HepG2 (cell line): ENCODE data around the gene TTC39C. TPM values are rescaled to one million over a fixed set of nuclear protein-coding genes. Genes with fewer than 3 reads are reported as not detected.

ENCODE experiments used
- ATAC-seq: fragments of 200-7000 bp; cut with Tn5 transposase; 3 replicates; pipeline ENCODE4 v1.9.1; 2020; ENCODE audit warnings: mild to moderate bottlenecking, moderate library complexity
- BruUV-seq: library from RNA; stranded (reverse); fragments of 400-500 nt; replicated peaks from 2 replicates; lab custom pipeline; 2021; lab: Mats Ljungman, UMichigan
- CTCF ChIA-PET: fragments of 300-600 bp; formaldehyde crosslinking; extraction: SDS; loops from one replicate; lab custom pipeline; 2021; ENCODE audit warnings: low total read pairs, inconsistent platforms, low intra/inter-chr PET ratio; lab: Yijun Ruan, JAX
- POLR2A ChIA-PET: fragments of 350-600 bp; sonication (Branson Sonifier 250); formaldehyde crosslinking; loops from one replicate; lab custom pipeline; 2020; ENCODE audit warnings: antibody characterized with exemption, inconsistent platforms; lab: Yijun Ruan, JAX
- DNase-seq: peaks from one replicate; pipeline ENCODE4 v3.0.0-alpha.2; 2015; ENCODE audit warnings: low spot score
- FAIRE-seq: peaks from 3 replicates; lab custom pipeline; 2011; peaks lifted over from hg19 to GRCh38; lab: Jason Lieb, UNC
- H2AFZ ChIP-seq: one replicate; pipeline ENCODE4 v1.6.1; 2011; ENCODE audit warnings: low read length, inconsistent platforms
- H3K27ac ChIP-seq: fragments of 300-600 bp; 3 replicates; pipeline ENCODE4 v1.8.0; 2011; ENCODE audit warnings: mixed run types, mild to moderate bottlenecking, mixed read lengths, low read length, inconsistent platforms; ENCODE audit not compliant: insufficient read depth; ENCODE audit errors: extremely low read length
- H3K27me3 ChIP-seq, 2 experiments: fragments of 200-600 bp in 1 of 2; 2 replicates in 1 of 2; 3 replicates in 1 of 2; pipeline versions ENCODE4 v1.6.0 to v1.8.0; 2011; ENCODE audit warnings: low read length in 2 of 2, mild to moderate bottlenecking in 2 of 2, moderate library complexity in 2 of 2, inconsistent platforms in 1 of 2; ENCODE audit not compliant: insufficient read depth in 2 of 2, control insufficient read depth in 1 of 2
- H3K36me3 ChIP-seq, 2 experiments: fragments of 200-600 bp in 1 of 2; replicated peaks in 1 of 2; 2 replicates in 1 of 2; 3 replicates in 1 of 2; pipeline versions ENCODE4 v1.5.1 to v1.8.0; 2011; ENCODE audit warnings: low read length in 2 of 2, inconsistent platforms in 1 of 2; ENCODE audit not compliant: insufficient read depth in 2 of 2, control insufficient read depth in 1 of 2
- H3K4me1 ChIP-seq: 2 replicates; pipeline ENCODE4 v1.5.1; 2012; ENCODE audit warnings: low read length, inconsistent platforms; ENCODE audit not compliant: insufficient read depth
- H3K4me2 ChIP-seq: 2 replicates; pipeline ENCODE4 v1.6.0; 2011; ENCODE audit warnings: low read depth, low read length, inconsistent platforms
- H3K4me3 ChIP-seq, 3 experiments: fragments of 200-600 bp in 1 of 3; sonication (generic), shearing (Covaris generic) in 1 of 3; replicated peaks in 1 of 3; 2 replicates each; pipeline ENCODE4 v1.5.1; 2011 to 2016; ENCODE audit warnings: low read length in 3 of 3, inconsistent platforms in 2 of 3, low read depth in 2 of 3, mild to moderate bottlenecking in 2 of 3, control low read depth in 1 of 3, mixed read lengths in 1 of 3; ENCODE audit not compliant: insufficient read depth in 1 of 3
- H3K79me2 ChIP-seq: one replicate; pipeline ENCODE4 v1.6.1; 2011; ENCODE audit warnings: low read length, inconsistent platforms; ENCODE audit not compliant: insufficient read depth
- H3K9ac ChIP-seq: 2 replicates; pipeline ENCODE4 v1.6.0; 2011; ENCODE audit warnings: mild to moderate bottlenecking, low read depth, low read length, inconsistent platforms; ENCODE audit not compliant: insufficient read depth
- H3K9me3 ChIP-seq: 2 replicates; pipeline ENCODE4 v1.5.1; 2012; ENCODE audit warnings: mild to moderate bottlenecking, low read length
- H4K20me1 ChIP-seq: 2 replicates; pipeline ENCODE4 v1.6.0; 2011; ENCODE audit warnings: inconsistent platforms, mild to moderate bottlenecking, low read length, moderate library complexity; ENCODE audit not compliant: insufficient read depth
- ATM ChIP-seq: fragments of 450-650 bp; IDR thresholded peaks from 2 replicates; pipeline ENCODE4 v1.7.1; 2017; ENCODE audit warnings: mild to moderate bottlenecking, borderline replicate concordance
- CBX1 ChIP-seq: IDR thresholded peaks from one replicate; pipeline ENCODE4 v1.6.1; 2016; ENCODE audit warnings: antibody characterized with exemption, low read depth
- FOXK1 ChIP-seq: sonication (generic); formaldehyde crosslinking; IDR thresholded peaks from 2 replicates; pipeline ENCODE4 v1.4.0; 2020; ENCODE audit warnings: low read depth, missing genetic modification reagents, borderline replicate concordance
- KLF6 ChIP-seq: IDR thresholded peaks from 2 replicates; pipeline ENCODE4 v1.8.0; 2016; ENCODE audit warnings: missing biosample characterization, missing genetic modification reagents
- NR0B2 ChIP-seq: sonication (generic); formaldehyde crosslinking; IDR thresholded peaks from 2 replicates; pipeline ENCODE4 v1.4.0; 2020; ENCODE audit warnings: mild to moderate bottlenecking, missing genetic modification reagents
- PAXIP1 ChIP-seq: sonication (generic); formaldehyde crosslinking; conservative IDR thresholded peaks from 2 replicates; pipeline ENCODE4 v1.4.0; 2020; ENCODE audit warnings: mild to moderate bottlenecking, missing genetic modification reagents, moderate library complexity
- PBX2 ChIP-seq: IDR thresholded peaks from 2 replicates; pipeline ENCODE4 v1.6.1; 2016; ENCODE audit warnings: control low read depth
- PLSCR1 ChIP-seq: sonication (generic); formaldehyde crosslinking; IDR thresholded peaks from 2 replicates; pipeline ENCODE4 v1.5.0; 2020; ENCODE audit warnings: missing genetic modification reagents, mild to moderate bottlenecking, borderline replicate concordance
- SOX5 ChIP-seq: IDR thresholded peaks from 2 replicates; pipeline ENCODE4 v1.6.1; 2016; ENCODE audit warnings: borderline replicate concordance
- ZFP36 ChIP-seq: fragments of 150-350 bp; IDR thresholded peaks from 2 replicates; pipeline ENCODE4 v1.6.1; 2018; ENCODE audit warnings: borderline replicate concordance, low read length, low read depth; ENCODE audit not compliant: partially characterized antibody
- ZNF576 ChIP-seq: sonication (generic); formaldehyde crosslinking; IDR thresholded peaks from 2 replicates; pipeline ENCODE4 v1.4.0; 2020; ENCODE audit warnings: mild to moderate bottlenecking, missing genetic modification reagents
- ZNF83 ChIP-seq: sonication (generic); formaldehyde crosslinking; IDR thresholded peaks from 2 replicates; pipeline ENCODE4 v1.4.0; 2020; ENCODE audit warnings: missing genetic modification reagents, mild to moderate bottlenecking, borderline replicate concordance
- WGBS: methylation state at CpG from one replicate; pipeline ENCODE4 v1.1.6; 2017; ENCODE audit warnings: low lambda C conversion rate; 5-methylcytosine and 5-hydroxymethylcytosine counted together
- in situ Hi-C: cut with HindIII; loops from 2 replicates; pipeline ENCODE4 v1.10.0; 2017; ENCODE audit warnings: low pct_unique_long_range_greater_than_20kb; ENCODE audit not compliant: extremely low pct_ligation_motif_present
- intact Hi-C: fragments of 100-400 bp; cut with micrococcal nuclease; formaldehyde crosslinking; loops from one replicate; pipeline ENCODE4 v1.10.0; 2022; ENCODE audit not compliant: unreplicated experiment
- polyA plus RNA-seq, 8 experiments: library from polyadenylated mRNA; depleted of rRNA in 3 of 8; stranded (reverse) in 7 of 8; unstranded in 1 of 8; fragments of >200 nt; fragmentation: Illumina TruSeq in 4 of 8; extraction: Trizol in 4 of 8; gene quantifications; 2 replicates each; pipeline versions ENCODE4 v1.2.1 to v1.2.3, GENCODE V29; 2011 to 2016; ENCODE audit warnings: low read depth in 4 of 8, missing spikeins in 1 of 8, mixed read lengths in 1 of 8; ENCODE audit not compliant: insufficient read depth in 1 of 8
- total RNA-seq, 5 experiments: library from RNA; depleted of rRNA; stranded (reverse); fragments of >200 nt; fragmentation: Illumina TruSeq; extraction: Trizol; gene quantifications; 2 replicates each; pipeline ENCODE4 v1.2.3, GENCODE V29; 2016; ENCODE audit warnings: low read depth in 1 of 5

The TTC39C gene
- total and polyA plus RNA-seq, 2 of the 13 experiments (the other 11 are each of a cell fraction or from before 2014, with no cell fraction given), result 19.1 to 25.9 TPM

GRCh38 chr18:24090876-24091275, 76.3 kb downstream of the TTC39C start:
- ChIA-PET POLR2A (no interaction called here), CTCF (no interaction called here)
- no peaks in the 10 kb centered on the region for H3K27me3 ChIP-seq
- H3K4me2 ChIP-seq, result no peak overlapping the region
- H3K9ac ChIP-seq, result no peak overlapping the region
- no peak overlapping the region for H3K4me3 ChIP-seq
- no peaks in the 10 kb centered on the region for H3K4me1 ChIP-seq
- H4K20me1 ChIP-seq, result no peaks in the 10 kb centered on the region
- no peak for DNase-seq
- H3K79me2 ChIP-seq, result no peaks in the 10 kb centered on the region
- no peak overlapping the region for H2AFZ ChIP-seq
- FAIRE-seq, result no peak
- TF ChIP-seq CBX1 (no peak), ZNF576 (CRISPR knock-in tag) (no peak)
- BruUV-seq, result no TSS peak
- H3K9me3 ChIP-seq, result no peaks in the 10 kb centered on the region
- intact Hi-C loops (no loop called here), in situ Hi-C loops (no loop called here)
- no peak overlapping the region for H3K27ac ChIP-seq
- no peak for ATAC-seq
- no peaks in the 10 kb centered on the region for H3K36me3 ChIP-seq
- WGBS, result 97% methylated on average over 13 of the region's 13 CpGs

GRCh38 chr18:24094561-24094960, 80.0 kb downstream of the TTC39C start:
- no peak overlapping the region for H2AFZ ChIP-seq
- CTCF ChIA-PET, result no interaction called here
- H3K4me2 ChIP-seq, result no peak overlapping the region
- FAIRE-seq (no peak), ATAC-seq (no peak), DNase-seq (no peak)
- H3K79me2 ChIP-seq, result no peaks in the 10 kb centered on the region
- H4K20me1 ChIP-seq, result no peaks in the 10 kb centered on the region
- POLR2A ChIA-PET, result no interaction called here
- H3K36me3 ChIP-seq, result no peaks in the 10 kb centered on the region
- intact Hi-C loops (no loop called here), in situ Hi-C loops (no loop called here)
- no peaks in the 10 kb centered on the region for H3K4me1 ChIP-seq
- no peaks in the 10 kb centered on the region for H3K9me3 ChIP-seq
- no peak overlapping the region for H3K4me3 ChIP-seq
- H3K27ac ChIP-seq, result no peak overlapping the region
- BruUV-seq, result no TSS peak
- H3K27me3 ChIP-seq, result no peaks in the 10 kb centered on the region
- H3K9ac ChIP-seq, result no peak overlapping the region
- no peak for TF ChIP-seq ATM
- no peak for TF ChIP-seq PLSCR1 (CRISPR knock-in tag)
- no peak for TF ChIP-seq NR0B2 (CRISPR knock-in tag)
- no peak for TF ChIP-seq ZNF83
- no peak for TF ChIP-seq ZFP36
- no peak for TF ChIP-seq SOX5 (CRISPR knock-in tag)
- TF ChIP-seq PBX2, result no peak
- no peak for TF ChIP-seq KLF6 (CRISPR knock-in tag)
- no peak for TF ChIP-seq PAXIP1 (CRISPR knock-in tag)
- no peak for TF ChIP-seq FOXK1 (CRISPR knock-in tag)
